ENCODE results near the gene MSANTD3. TPM values are rescaled to one million over a fixed set of nuclear protein-coding genes. Genes with fewer than 3 reads are reported as not detected.

Gene MSANTD3
- total and polyA plus RNA-seq, 9 of the 15 experiments (the other 6 are each of a cell fraction or from before 2014, with no cell fraction given): 9.4 to 28.7 (median 22.3) TPM

DNA sequence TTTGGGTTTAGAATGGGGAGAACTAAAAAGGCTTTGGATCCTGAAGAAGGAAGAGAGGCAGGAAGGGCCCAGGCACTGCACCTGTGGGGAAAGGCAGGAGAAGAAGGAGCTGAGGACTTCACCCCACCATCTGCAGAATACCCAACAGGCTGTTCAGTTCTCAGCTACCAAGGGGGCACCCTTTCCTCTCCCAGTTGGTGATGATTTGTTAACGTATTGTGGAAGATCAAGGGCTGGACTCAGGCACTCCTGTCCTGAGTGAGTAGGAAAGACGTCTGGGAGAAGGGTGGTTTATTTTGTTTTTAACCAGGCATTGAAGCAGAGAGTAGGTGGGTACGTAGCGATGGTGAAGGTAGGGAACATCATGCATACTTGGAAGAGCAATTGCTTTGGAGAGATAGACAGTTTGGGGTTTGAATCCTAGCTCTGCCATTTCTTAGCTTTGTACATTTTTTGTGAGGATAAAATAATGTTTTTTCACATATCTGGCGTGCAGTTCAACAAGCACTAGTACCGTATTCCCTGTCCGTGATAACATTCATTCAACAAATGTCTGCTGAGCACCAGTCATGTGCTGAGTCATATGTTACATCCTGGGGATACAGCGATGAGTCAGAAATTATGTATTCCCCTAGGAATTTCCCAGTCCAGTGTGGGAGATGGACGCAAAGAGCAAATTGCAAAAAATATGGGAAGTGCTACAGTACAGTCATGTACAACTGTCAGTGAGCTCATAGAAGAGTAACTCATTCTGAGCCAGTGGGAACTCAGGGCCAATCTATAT, 2.1 kb downstream of the MSANTD3 start (continued):
- no peak for TF ChIP-seq CCAR2 (IDR thresholded peaks at IDR 0.05; ENCODE audit: low read depth, low read length)
- no peak for TF ChIP-seq MEF2A (IDR thresholded peaks at IDR 0.05; ENCODE audit: control insufficient read depth, low read depth, low read length)
- no peak for TF ChIP-seq NFYB (IDR thresholded peaks at IDR 0.05; ENCODE audit: extremely low read depth, insufficient read length)
- TF ChIP-seq SPI1 (IDR thresholded peaks at IDR 0.05; ENCODE audit: borderline replicate concordance, low read depth, low read length): peak; percentile 48; the same call in 1 of the 2 replicates
- no peak for TF ChIP-seq NFATC3 (IDR thresholded peaks at IDR 0.05)
- TF ChIP-seq ARNT (IDR thresholded peaks at IDR 0.05): no peak
- TF ChIP-seq ZNF143 (CRISPR knock-in tag; IDR thresholded peaks at IDR 0.05): no peak
- no peak for TF ChIP-seq POLR2G (IDR thresholded peaks at IDR 0.05; ENCODE audit: low read depth, low read length)
- TF ChIP-seq ZNF174 (CRISPR knock-in tag; IDR thresholded peaks at IDR 0.05): no peak
- no peak for TF ChIP-seq KLF6 (CRISPR knock-in tag; IDR thresholded peaks at IDR 0.05; ENCODE audit: borderline replicate concordance)
- TF ChIP-seq TBP (optimal IDR thresholded peaks at IDR 0.05; ENCODE audit: low read depth, low read length): no peak
- TF ChIP-seq, protein P1, sequence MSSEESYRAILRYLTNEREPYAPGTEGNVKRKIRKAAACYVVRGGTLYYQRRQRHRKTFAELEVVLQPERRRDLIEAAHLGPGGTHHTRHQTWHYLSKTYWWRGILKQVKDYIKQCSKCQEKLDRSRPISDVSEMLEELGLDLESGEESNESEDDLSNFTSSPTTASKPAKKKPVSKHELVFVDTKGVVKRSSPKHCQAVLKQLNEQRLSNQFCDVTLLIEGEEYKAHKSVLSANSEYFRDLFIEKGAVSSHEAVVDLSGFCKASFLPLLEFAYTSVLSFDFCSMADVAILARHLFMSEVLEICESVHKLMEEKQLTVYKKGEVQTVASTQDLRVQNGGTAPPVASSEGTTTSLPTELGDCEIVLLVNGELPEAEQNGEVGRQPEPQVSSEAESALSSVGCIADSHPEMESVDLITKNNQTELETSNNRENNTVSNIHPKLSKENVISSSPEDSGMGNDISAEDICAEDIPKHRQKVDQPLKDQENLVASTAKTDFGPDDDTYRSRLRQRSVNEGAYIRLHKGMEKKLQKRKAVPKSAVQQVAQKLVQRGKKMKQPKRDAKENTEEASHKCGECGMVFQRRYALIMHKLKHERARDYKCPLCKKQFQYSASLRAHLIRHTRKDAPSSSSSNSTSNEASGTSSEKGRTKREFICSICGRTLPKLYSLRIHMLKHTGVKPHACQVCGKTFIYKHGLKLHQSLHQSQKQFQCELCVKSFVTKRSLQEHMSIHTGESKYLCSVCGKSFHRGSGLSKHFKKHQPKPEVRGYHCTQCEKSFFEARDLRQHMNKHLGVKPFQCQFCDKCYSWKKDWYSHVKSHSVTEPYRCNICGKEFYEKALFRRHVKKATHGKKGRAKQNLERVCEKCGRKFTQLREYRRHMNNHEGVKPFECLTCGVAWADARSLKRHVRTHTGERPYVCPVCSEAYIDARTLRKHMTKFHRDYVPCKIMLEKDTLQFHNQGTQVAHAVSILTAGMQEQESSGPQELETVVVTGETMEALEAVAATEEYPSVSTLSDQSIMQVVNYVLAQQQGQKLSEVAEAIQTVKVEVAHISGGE (CRISPR knock-in tag; IDR thresholded peaks at IDR 0.05): no peak
- TF ChIP-seq FOXJ2 (tag; IDR thresholded peaks at IDR 0.05): 0 out of 2 replicates have a peak, but pooled peaks have one; percentile 50
- peak; percentile 8 to 21; a peak in 2 of 4 replicates for TF ChIP-seq TRIM24 (IDR thresholded peaks at IDR 0.05)
- TF ChIP-seq, protein P2, sequence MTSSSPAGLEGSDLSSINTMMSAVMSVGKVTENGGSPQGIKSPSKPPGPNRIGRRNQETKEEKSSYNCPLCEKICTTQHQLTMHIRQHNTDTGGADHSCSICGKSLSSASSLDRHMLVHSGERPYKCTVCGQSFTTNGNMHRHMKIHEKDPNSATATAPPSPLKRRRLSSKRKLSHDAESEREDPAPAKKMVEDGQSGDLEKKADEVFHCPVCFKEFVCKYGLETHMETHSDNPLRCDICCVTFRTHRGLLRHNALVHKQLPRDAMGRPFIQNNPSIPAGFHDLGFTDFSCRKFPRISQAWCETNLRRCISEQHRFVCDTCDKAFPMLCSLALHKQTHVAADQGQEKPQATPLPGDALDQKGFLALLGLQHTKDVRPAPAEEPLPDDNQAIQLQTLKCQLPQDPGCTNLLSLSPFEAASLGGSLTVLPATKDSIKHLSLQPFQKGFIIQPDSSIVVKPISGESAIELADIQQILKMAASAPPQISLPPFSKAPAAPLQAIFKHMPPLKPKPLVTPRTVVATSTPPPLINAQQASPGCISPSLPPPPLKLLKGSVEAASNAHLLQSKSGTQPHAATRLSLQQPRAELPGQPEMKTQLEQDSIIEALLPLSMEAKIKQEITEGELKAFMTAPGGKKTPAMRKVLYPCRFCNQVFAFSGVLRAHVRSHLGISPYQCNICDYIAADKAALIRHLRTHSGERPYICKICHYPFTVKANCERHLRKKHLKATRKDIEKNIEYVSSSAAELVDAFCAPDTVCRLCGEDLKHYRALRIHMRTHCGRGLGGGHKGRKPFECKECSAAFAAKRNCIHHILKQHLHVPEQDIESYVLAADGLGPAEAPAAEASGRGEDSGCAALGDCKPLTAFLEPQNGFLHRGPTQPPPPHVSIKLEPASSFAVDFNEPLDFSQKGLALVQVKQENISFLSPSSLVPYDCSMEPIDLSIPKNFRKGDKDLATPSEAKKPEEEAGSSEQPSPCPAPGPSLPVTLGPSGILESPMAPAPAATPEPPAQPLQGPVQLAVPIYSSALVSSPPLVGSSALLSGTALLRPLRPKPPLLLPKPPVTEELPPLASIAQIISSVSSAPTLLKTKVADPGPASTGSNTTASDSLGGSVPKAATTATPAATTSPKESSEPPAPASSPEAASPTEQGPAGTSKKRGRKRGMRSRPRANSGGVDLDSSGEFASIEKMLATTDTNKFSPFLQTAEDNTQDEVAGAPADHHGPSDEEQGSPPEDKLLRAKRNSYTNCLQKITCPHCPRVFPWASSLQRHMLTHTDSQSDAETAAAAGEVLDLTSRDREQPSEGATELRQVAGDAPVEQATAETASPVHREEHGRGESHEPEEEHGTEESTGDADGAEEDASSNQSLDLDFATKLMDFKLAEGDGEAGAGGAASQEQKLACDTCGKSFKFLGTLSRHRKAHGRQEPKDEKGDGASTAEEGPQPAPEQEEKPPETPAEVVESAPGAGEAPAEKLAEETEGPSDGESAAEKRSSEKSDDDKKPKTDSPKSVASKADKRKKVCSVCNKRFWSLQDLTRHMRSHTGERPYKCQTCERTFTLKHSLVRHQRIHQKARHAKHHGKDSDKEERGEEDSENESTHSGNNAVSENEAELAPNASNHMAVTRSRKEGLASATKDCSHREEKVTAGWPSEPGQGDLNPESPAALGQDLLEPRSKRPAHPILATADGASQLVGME (CRISPR knock-in tag; IDR thresholded peaks at IDR 0.05): no peak
- no peak for TF ChIP-seq ZBTB17 (CRISPR knock-in tag; IDR thresholded peaks at IDR 0.05)

Data from K562 (cell line).